HEK293 (cell line): ENCODE results near the gene TRIM29.

Source experiments
- CTCF ChIA-PET: fragments of 350-600 bp; formaldehyde crosslinking; extraction: SDS; loops from one replicate; lab custom pipeline; 2021; ENCODE audit warnings: antibody characterized with exemption; lab: Yijun Ruan, JAX
- POLR2A ChIA-PET: fragments of 300-600 bp; formaldehyde crosslinking; extraction: SDS; loops from one replicate; lab custom pipeline; 2020; ENCODE audit warnings: antibody characterized with exemption, inconsistent platforms; lab: Yijun Ruan, JAX
- H3K27ac ChIP-seq: fragments of 200-500 bp; sonication (Bioruptor generic); 2 replicates; pipeline ENCODE4 v1.5.1; 2014; ENCODE audit warnings: low read depth, low read length, control low read depth, inconsistent platforms; ENCODE audit errors: extremely low read depth
- H3K36me3 ChIP-seq, 2 experiments: fragments of 200-500 bp in 1 of 2; sonication (Bioruptor generic) in 1 of 2; 1 replicate in 1 of 2; 2 replicates in 1 of 2; pipeline ENCODE4 v1.5.1; 2014 to 2017; ENCODE audit warnings: inconsistent platforms in 2 of 2, low read length in 2 of 2; ENCODE audit not compliant: control insufficient read depth in 2 of 2, insufficient read depth in 1 of 2
- H3K4me1 ChIP-seq: fragments of 200-500 bp; sonication (Bioruptor generic); 2 replicates; pipeline ENCODE4 v1.5.1; 2014; ENCODE audit warnings: mild to moderate bottlenecking, low read length, inconsistent platforms; ENCODE audit not compliant: control insufficient read depth, insufficient read depth
- H3K4me3 ChIP-seq: 2 replicates; pipeline ENCODE4 v1.5.1; 2011; ENCODE audit warnings: low read depth, mild to moderate bottlenecking, control low read depth, low read length, moderate library complexity
- H3K9me3 ChIP-seq: fragments of 200-500 bp; sonication (Bioruptor generic); 2 replicates; pipeline ENCODE4 v1.5.1; 2014; ENCODE audit warnings: low read depth, low read length, inconsistent platforms; ENCODE audit not compliant: control insufficient read depth, insufficient read depth
- HIC1 ChIP-seq: fragments of 450-650 bp; formaldehyde crosslinking; IDR thresholded peaks from 2 replicates; pipeline ENCODE4 v1.5.1; 2016; ENCODE audit warnings: missing biosample characterization, missing genetic modification characterization
- SCRT2 ChIP-seq: fragments of 450-650 bp; formaldehyde crosslinking; IDR thresholded peaks from 2 replicates; pipeline ENCODE4 v1.5.1; 2016; ENCODE audit warnings: missing biosample characterization, missing genetic modification characterization
- SP2 ChIP-seq: fragments of 450-650 bp; formaldehyde crosslinking; IDR thresholded peaks from 2 replicates; pipeline ENCODE4 v1.5.1; 2016; ENCODE audit warnings: missing biosample characterization, missing genetic modification characterization
- ZBTB17 ChIP-seq: fragments of 450-650 bp; formaldehyde crosslinking; IDR thresholded peaks from 2 replicates; pipeline ENCODE4 v1.5.1; 2016; ENCODE audit warnings: missing biosample characterization, missing genetic modification characterization
- ZNF2 ChIP-seq: fragments of 450-650 bp; formaldehyde crosslinking; IDR thresholded peaks from 2 replicates; pipeline ENCODE4 v1.5.1; 2016; ENCODE audit warnings: missing biosample characterization, missing genetic modification characterization
- ZNF335 ChIP-seq: fragments of 450-650 bp; formaldehyde crosslinking; conservative IDR thresholded peaks from 2 replicates; pipeline ENCODE4 v1.5.1; 2016; ENCODE audit warnings: missing biosample characterization, missing genetic modification characterization
- ZNF394 ChIP-seq: fragments of 450-650 bp; formaldehyde crosslinking; IDR thresholded peaks from 2 replicates; pipeline ENCODE4 v1.5.1; 2016; ENCODE audit warnings: missing biosample characterization, missing genetic modification characterization, mild to moderate bottlenecking, moderate library complexity, borderline replicate concordance
- ZNF423 ChIP-seq: fragments of 450-650 bp; formaldehyde crosslinking; IDR thresholded peaks from 2 replicates; pipeline ENCODE4 v1.5.1; 2016; ENCODE audit warnings: missing biosample characterization, missing genetic modification characterization
- ZNF513 ChIP-seq: fragments of 450-650 bp; IDR thresholded peaks from 2 replicates; pipeline ENCODE4 v1.5.1; 2018; ENCODE audit warnings: missing biosample characterization, missing genetic modification characterization
- ZNF518A ChIP-seq: fragments of 450-650 bp; formaldehyde crosslinking; conservative IDR thresholded peaks from 2 replicates; pipeline ENCODE4 v1.5.1; 2016; ENCODE audit warnings: low read depth, missing biosample characterization, missing genetic modification characterization
- ZNF580 ChIP-seq: fragments of 450-650 bp; formaldehyde crosslinking; IDR thresholded peaks from 2 replicates; pipeline ENCODE4 v1.5.1; 2016; ENCODE audit warnings: missing biosample characterization, missing genetic modification characterization
- ZNF639 ChIP-seq: fragments of 450-650 bp; formaldehyde crosslinking; IDR thresholded peaks from 2 replicates; pipeline ENCODE4 v1.5.1; 2016; ENCODE audit warnings: missing biosample characterization, missing genetic modification characterization
- ZNF654 ChIP-seq: fragments of 450-650 bp; formaldehyde crosslinking; IDR thresholded peaks from 2 replicates; pipeline ENCODE4 v1.5.1; 2016; ENCODE audit warnings: low read depth, missing biosample characterization, missing genetic modification characterization
- ZNF660 ChIP-seq: fragments of 450-650 bp; IDR thresholded peaks from 2 replicates; pipeline ENCODE4 v1.5.1; 2018; ENCODE audit warnings: missing biosample characterization, mild to moderate bottlenecking, missing genetic modification characterization
- ZNF664 ChIP-seq: fragments of 450-650 bp; formaldehyde crosslinking; IDR thresholded peaks from 2 replicates; pipeline ENCODE4 v1.5.1; 2016; ENCODE audit warnings: missing biosample characterization, missing genetic modification characterization
- ZNF704 ChIP-seq: fragments of 450-650 bp; formaldehyde crosslinking; IDR thresholded peaks from 2 replicates; pipeline ENCODE4 v1.5.1; 2016; ENCODE audit warnings: missing biosample characterization, missing genetic modification characterization

TRIM29 gene

GRCh38 chr11:120108154-120108784 is 29.6 kb downstream of the TRIM29 start (continued):
- no peak for TF ChIP-seq ZNF704

- ChIA-PET POLR2A (no interaction called here), CTCF (interaction anchor here (0.6 to 3.6 kb wide), 45 partner anchors 9 to 896 kb away, joined by 3 to 40 read pairs (median 5); partner anchors contain the start of genes NECTIN1 and TRIM29)
- Histone ChIP-seq H3K9me3 (no peaks in the 10 kb centered on the region), H3K4me3 (no peak overlapping the region), H3K36me3 (no peaks in the 10 kb centered on the region), H3K4me1 (no peaks in the 10 kb centered on the region)
- TF ChIP-seq ZNF513 (no peak), ZNF660 (tag by site-specific recombination) (no peak), HIC1 (tag by site-specific recombination) (no peak), ZBTB17 (tag by site-specific recombination) (no peak), SCRT2 (tag by site-specific recombination) (peak; percentile 43; the same call in 1 of the 2 replicates), ZNF580 (tag by site-specific recombination) (no peak), ZNF654 (tag by site-specific recombination) (no peak)
- TF ChIP-seq, all 188 proteins: peak for 1
- H3K27ac ChIP-seq, result no peak overlapping the region
Measured at GRCh38 chr11:120107692-120108091, 30.2 kb downstream of the TRIM29 start.

- ChIA-PET POLR2A (no interaction called here), CTCF (interaction anchor here (0.5 to 3.6 kb wide), 11 partner anchors 18 to 483 kb away, joined by 3 to 40 read pairs (median 3); partner anchors contain the start of gene NECTIN1)
- Histone ChIP-seq H3K4me1 (no peaks in the 10 kb centered on the region), H3K27ac (no peak overlapping the region), H3K4me3 (no peak overlapping the region), H3K9me3 (no peaks in the 10 kb centered on the region), H3K36me3 (no peaks in the 10 kb centered on the region)
- TF ChIP-seq ZNF423 (tag by site-specific recombination) (no peak), ZNF639 (tag by site-specific recombination) (no peak), SP2 (tag by site-specific recombination) (no peak), ZNF335 (tag by site-specific recombination) (no peak), ZNF394 (tag by site-specific recombination) (no peak), ZNF2 (tag by site-specific recombination) (no peak), ZNF518A (no peak), ZNF664 (tag by site-specific recombination) (no peak)
Measured at GRCh38 chr11:120106354-120107150, 31.4 kb downstream of the TRIM29 start.
